ENCODE measurements around the gene SKAP1.

Gene SKAP1

DNA sequence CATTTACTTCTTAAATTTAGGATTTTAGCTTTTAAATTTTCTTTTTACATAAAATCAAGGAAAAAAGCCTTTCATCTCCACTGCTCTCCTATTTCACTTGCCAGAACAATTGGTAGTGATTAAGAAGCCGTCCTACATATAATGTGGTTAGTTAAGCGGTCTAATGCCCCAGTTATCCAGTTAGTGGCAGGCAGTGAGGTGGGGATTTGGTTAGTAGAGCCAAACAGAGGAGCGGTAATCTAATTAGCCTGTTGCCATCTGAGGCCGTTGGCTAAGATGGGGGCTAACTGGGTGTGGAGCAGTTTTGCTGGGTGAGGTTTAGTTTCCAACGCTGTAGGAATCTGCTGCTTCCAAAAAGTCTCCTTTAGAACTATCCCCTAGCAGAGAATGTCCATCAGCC lies 300.0 kb downstream of the SKAP1 start:
- no peak for DNase-seq

DNA sequence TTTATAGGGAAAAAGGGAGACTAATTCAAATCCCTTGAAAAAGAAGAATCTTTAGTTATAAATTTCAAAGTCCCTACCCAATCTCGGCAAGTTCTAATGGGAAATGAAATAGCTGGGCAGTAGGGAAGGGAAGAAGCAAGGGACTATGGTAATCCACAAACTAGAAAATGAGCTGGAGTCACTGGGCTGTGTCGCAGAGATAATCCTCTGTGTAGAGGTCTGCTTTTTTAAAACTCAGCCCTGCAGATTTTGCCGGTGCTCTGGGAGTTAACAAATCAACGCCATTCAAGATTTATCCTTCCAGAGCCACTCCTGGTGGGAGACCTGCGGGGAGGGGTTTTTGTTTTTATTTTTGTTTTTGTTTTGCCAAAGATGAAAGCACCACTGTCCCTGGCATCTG lies 301.6 kb downstream of the SKAP1 start:
- no peak for DNase-seq

DNA sequence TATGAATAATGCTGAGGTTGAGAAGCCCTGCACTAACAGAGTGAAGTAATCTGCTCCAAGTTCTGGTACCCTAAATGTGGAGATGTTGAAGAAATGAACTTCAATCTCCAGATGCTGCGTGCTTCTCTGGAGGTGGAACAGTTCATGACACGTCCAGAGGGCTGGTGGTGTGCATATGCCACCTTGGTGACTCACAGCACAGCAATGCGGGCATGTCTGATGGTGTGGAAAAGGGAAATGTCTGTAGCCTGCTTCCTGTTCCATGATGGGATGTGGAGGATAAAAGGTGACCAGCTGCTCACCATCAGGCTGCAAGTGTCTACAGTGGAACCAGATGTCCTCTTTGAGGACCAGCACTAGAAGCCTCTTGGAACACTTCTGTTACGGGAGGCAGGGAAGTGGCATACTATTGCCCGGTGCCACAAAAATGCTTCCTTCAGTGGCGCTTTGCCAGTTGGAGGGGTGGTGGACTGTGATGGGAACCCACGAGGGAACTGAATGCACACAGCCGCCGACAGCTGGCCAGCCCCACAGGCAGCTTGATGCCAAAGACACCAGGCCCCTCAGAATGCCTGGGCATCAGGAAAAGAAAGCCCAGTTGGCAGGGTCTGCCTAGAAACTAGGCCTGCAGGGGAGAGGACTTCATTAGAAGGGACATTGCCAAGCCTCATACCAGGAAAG lies 302.5 kb downstream of the SKAP1 start:
- DNase-seq, result no peak

DNA sequence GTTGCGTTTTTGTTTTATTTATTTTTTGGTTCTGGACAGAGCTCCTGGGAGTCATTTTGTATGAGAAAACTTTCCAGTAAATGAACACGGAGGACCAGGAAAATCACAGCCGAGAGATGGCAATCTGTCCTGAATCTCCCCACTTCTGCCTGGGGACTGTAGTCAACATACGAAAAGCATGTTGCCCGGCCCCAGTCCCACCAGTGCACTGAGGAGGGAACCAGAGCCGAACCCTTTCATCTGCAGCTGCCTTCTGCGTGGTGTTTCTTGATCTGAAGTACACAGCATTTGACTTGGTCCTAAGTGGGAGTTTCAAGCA lies 303.5 kb downstream of the SKAP1 start:
- no peak for DNase-seq

DNA sequence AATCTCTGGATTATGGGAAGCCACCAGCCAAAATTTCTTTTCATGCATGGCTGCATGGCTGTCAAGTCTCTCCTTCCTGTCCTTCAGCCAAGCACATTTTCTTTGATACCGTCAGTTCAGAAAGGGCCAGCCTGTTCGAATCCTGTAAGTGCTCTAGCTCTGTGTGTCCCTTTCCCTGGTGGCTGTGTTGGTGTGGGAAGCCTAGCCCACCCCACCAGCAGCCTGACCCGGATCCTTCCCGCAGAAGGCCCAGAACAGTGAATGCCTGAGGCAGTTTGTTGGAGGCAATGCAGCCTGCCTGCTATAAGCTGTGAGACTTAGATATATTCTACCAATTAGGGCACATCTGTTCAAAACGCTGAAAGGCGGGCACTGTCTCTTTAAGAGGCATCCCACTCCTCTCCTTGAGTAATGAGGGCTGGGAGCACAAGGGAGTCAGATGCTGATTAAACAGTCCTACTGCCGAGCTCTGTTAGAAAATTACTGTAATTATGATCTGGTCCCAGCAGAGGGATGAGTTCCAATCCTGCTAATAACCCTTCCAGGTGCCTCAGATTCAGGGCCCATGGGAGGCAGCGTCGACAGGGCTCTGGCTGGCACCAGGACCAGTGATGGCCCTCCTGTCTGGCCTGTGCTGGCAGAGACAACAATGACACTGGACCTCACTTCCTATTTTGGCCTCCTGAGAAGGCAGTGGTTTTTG lies 304.0 kb downstream of the SKAP1 start:
- no peak for DNase-seq

DNA sequence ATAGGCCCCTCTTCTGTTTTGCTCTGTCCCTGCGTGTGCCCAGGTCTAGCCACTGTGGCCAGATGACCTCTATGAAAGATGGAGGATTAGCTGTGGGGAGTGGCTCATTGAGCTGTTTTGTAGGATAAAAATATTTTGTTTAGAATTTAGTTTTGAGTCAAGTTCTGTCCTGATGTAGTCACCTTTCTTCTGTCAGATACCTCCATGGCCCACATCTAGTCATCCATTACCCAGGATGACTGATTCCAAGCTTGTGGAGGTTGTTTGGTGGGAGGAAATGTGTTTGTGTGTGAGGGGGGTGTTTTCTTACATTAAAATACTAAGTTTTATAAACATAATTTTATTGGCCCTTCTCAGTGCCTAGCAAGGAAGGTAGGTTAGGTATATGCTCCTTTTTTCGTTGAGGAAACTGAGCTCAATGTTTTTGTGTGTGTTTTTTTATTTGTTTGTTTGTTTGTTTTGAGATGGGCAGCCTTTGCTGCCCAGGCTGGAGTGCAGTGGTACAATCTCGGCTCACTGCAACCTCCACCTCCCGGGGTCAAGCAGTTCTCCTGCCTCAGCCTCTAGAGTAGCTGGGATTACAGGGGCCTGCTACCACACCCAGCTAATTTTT lies 306.1 kb downstream of the SKAP1 start:
- DNase-seq, result no peak

DNA sequence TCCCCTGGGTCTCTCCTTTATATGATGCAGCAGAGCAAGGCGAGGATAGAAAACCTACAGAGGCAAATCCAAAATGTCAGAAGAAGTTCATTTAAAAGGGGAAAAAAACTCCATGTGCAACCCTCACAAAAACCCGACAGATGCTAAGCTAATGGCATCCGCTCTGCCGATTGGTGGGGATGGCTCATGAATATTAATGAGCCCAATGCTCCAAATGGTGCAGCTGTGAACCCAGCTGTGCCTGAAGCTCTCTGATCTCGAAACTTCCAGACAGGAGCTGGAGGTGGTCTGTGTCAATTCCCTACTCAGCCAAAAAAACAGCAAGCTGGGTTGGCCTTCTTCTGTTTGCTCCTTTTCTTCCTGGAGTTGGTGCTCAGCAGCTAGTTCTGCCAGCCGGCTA lies 306.9 kb downstream of the SKAP1 start:
- DNase-seq, result no peak

DNA sequence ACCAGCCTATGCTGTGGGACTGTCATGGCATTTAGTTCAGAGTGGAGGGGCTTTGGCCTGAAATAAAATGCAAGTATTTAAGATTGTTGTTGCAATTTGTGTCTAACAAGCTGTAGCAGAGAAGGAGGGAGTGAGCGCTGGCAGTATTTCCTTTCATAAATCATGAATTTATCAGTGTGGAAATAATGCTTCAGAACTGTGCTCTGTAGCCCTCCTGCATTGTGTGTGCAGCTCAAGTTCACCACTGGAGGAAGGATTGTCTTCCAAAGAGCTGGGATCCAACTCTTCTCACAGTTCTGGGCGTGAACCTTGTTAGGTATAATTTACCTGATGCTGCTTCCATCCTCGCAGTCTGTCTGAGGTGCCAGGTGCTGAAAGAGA lies 307.4 kb downstream of the SKAP1 start:
- no peak for DNase-seq

DNA sequence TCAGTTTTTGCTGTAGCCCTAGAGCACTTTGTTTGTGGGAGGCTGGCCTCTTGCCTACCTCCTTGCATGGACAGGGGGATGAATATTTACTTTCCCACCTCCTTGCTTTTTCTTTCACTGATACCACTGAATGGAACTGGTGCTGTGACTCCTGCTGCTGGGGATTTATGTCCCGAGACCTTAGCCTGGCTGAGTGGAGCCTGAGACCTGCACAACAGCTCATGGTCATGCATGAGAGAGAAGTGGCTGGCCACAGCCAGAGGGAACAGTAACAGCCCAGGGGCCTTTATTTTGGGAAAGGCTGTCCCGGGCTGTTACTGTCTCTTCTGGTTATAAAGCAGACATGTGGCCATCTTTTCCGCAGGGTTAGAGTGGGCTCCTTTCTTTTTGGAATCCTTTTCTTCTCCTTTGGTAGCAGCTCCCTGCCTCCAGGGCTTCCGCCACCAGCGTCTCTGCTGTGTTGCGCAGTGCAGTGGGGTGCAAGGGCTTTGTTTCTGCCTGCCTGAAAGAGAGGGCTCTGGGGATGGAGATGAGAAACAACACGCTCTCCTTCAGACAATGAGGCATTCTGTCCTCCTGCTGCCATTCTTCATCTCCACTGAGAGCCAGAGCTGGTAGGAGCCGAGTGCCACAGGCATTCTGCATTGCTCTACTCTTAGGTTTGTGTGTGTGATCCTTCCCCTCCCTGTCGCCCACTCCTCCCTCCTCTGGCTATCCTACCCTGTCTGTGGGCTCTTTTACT lies 307.9 kb downstream of the SKAP1 start:
- DNase-seq, result no peak

DNA sequence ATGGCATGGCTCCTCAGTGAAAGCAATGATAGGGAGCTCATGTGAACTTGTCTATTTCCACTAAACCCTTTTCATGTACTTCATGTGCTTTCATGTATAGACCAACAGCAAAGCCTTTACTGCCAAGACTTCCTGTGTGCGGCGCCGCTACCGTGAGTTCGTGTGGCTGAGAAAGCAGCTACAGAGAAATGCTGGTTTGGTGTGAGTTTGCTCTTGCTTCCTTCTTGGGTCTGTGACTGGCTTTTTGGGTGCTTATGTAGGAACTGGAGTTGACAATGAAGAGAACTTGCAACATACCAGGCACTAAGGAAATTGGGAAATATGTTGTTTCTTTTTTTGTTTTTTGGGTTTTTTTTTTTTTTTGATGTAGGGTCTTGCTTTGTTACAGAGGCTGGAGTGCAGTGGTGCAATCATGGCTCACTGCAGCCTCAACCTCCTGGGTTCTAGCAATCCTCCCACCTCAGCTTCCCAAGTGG lies 316.8 kb downstream of the SKAP1 start:
- peak; percentile 56 for DNase-seq

DNA sequence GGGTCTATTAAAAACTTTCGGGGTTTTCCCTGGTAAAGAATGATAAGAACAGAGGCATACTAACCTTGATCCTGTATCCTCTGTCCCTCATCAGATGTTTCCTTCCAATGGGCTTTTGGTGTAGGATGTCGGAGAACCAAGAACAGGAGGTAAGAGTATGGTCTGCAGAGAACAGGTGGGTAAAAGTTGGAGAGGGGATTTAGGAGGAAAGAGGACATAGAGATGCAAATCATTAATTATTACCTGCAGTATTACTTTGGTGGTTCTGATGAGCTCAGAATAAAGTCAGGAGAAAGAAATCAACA lies 318.1 kb downstream of the SKAP1 start:
- DNase-seq, result no peak

DNA sequence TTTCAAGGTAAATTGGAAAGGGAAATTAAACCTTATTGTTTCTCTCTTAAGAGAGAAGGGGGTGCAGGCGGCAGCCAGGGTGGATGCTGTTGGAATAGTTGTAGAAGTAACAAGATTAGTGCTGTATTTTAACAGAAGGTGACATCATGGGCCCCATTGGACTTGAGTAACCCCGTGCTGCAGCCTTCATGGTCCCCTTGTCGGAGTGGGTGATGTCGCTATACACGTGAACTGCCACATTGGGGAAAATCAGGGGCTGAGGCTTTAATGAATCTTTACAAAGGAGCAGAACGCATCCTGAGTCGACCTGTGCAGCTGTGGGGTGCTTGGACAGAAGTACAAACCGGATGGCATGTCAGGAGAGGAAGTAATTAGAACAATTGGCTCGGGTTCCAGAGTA lies 319.3 kb downstream of the SKAP1 start:
- no peak for DNase-seq

DNA sequence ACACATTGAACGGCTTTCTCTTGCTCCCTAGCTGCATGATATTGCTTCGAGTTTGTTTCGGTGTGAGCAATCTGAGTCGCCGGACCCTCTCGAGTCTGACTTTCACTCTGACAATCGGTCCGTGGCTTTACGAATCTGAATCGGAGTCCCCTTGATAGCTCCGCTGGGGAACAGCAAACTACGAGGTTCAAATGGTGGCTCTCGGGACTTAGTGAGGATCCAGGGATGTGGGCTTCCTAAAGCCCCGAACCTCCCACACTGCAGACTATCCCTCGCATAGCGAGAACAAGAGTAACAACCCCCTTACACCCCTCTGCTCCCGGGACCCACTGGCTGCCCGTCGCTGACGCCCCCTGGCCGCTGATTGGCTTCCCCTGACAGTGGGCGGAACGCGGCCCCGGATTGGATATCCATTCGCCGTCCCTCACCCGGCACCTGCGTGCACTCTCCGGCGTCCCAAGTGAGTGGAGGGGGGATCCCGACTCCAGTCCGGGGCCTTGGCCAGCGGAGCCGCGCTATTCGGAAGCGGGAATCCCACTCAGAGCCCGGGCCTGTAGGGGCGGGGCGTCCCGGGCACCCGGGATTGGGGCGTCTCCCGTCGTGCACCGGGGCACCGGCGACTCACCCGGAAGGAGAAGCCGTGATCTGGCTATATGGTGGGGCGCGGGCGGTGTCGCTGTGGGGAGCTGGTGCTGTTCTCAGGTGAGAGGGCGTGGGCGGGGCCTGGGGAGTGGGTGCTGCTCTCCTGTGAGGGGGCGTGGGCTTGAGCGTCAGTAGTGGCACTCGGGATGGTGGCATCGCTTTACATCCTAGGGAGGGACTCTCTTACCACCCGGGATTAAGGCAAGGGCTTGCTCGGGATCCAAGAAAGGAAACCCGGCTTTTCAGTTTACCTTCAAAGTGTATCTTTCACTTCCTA lies 322.6 kb downstream of the SKAP1 start, which contains the start of gene SNX11:
Gene SNX11, plus strand, starts transcription at position 630 of the 919 bp plus-strand sequence. CDS start 4,278 bp downstream, outside the sequence.
- peak; percentile 93 for DNase-seq

DNA sequence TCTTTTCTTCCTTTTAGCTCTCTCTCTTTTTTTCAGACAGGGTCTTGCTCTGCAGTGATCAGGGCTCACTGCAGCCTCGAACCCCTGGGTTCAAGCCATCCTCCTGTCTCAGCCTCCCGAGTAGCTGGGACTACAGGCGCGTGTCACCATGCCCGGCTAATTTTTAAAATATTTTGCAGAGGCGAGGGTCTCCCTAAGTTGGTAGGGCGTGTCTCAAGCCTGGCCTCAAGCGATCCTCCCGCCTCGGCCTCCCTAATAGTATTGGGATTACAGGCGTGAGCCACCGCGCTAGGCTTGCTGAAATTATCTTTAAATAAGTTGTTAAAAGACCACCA lies 323.2 kb downstream of the SKAP1 start:
- no peak for DNase-seq

DNA sequence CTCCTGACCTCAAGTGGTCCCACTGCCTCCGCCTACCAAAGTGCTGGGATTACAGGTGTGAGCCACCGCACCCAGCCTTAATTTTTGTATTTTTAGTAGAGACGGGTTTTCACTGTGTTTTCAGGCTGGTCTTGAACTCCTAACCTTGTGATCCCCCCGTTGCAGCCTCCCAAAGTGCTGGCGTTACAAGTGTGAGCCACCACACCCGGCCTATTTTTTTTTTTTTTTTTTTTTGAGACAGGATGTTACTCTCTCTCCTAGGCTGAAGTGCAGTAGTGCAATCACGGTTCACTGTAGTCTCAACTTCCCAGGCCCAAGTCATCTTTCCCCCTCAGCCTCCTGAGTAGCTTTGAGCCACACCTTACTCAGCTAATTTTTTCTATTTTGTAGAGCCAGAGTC lies 325.6 kb downstream of the SKAP1 start:
- DNase-seq, result no peak

DNA sequence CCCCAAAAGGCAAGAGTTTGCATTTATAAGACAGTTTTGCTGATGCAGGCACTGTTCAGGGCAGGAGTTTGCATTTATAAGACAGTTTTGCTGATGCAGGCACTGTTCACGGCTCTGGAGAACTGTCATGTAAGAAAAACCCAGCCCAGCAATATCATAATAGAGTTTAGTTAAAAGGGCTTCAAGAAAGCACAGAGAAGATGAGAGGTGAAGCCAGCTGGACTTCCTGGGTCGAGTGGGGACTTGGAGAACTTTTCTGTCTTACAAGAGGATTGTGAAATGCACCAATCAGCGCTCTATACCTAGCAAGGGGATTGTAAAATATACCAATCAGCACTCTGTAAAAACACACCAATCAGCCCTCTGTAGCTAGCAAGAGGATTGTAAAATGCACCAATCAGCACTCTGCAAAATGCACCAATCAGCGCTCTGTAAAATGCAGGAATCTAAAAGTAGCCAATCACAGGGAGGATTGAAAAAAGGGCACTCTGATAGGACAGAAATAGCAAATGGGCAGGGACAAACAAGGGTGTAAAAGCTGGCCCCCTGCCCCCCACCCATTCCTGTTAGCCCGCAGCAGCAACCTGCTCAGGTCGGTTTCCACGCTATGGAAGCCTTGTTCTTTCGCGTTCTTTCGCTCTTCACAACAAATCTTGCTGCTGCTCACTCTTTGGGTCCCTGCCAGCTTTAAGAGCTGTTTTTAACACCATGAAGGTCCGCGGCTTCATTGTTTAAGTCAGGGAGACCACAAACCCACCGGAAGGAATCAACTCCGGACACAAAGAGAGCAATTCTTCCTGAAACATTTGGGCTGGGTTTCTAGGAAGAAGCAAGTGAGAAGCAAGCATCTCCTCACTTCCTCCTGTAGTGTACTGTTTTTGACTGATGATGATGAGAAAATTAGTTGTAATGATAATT lies 327.0 kb downstream of the SKAP1 start:
- DNase-seq, result peak; percentile 51

DNA sequence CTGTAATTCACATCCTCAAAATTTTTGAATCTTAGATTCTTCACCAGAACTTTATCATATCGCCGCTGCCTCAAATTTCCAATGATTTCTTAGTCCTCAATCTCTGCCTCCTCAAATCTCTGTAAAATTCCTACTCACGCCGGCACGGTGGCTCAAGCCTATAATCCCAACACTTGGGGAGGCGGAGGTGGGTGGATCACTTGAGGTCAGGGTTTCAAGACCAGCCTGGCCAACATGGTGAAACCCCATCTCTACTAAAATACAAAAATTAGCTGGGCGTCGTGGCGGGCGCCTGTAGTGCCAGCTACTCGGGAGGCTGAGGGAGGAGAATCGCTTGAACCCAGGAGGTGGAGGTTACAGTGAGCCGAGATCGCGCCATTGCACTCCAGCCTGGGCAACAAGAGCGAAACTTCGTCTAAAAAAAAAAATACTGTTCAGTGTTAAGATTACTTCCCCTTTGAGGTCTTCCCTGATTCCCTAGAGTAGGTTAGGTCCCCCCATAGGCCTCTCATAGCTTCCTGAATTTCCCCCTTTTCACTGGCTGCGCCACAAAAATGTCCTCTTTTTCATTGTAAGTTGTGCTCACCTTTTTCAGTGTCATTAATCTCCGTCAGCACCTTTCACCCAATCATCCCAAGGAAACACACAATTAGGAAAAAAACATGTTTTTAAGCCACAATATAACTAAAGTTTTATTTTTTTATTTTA lies 327.8 kb downstream of the SKAP1 start:
- no peak for DNase-seq

DNA sequence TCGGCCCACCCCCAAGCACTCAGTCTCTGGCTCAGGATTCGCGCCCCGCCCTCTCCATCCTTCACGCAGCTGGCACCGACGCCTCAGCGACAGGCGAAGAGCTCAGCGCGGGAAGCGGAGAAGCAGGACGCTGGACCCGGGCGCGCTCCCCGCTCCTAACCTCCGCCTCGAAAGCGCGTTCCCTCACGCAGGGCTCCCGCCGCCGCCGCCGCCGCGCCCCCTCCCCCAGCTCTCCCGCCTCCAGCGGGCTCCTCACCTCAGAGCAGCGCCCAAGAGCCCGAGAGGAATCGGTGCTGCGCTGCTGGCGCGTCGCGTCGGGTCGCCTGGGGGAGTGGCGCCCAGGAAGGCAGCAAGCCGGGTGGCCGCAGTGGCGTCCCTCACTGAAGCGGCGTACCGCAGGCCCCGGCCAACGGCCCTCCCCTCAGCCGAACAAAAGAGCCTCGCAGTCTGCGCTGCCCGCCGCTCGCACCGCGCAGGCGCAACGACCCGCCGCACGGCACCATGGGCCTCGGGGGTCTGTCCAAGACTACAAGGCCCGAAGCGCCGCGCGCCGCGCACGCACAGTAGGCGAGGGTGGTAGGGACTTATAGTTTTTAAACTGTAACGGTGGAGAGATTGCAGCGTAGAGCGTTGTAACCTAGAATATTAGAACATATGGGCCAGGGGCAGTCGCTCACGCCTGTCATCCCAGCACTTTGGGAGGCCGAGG lies 328.8 kb downstream of the SKAP1 start, which contains the start of gene CBX1:
Gene CBX1, minus strand, starts transcription at position 467 of the 709 bp plus-strand sequence. CDS start 24,474 bp downstream, outside the sequence.
- DNase-seq, result peak; percentile 94

DNA sequence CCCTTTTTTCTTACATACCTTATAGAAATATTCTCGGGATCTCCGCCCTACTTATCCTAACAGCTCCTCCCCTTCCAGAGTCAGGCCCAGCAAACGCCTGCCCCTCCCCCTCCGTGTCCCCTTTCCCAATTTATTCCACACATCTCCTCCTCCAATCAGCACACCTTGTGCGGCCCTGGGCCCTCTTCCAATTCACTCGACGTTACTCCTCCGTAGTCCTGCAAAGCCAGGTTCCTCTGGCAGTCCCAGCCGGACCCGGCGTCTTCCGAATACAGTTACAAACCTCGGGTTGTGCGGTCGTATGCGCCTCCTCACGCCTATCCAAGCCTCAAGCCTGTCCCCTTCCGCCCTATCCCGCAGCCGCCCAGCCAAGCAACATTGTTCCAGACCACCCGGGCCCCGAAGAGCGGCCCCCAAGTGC lies 329.4 kb downstream of the SKAP1 start:
- no peak for DNase-seq

DNA sequence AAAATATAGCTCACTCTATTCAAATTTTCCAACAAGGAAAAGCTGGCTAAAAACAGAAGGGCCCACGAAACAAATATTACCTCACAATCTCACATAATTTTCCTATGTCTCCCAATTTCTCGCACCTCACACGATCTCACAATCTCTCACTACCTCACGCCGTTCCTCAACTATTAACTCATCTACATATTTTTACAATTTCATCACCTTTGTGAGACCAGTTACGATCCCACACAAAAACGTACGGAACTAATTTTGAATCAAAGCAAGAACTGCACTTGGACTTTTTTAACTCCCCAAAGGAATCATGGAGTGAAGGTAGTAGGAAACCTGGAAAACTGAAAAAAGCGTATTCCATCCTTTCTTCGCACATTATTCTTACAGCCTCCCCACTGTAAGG lies 329.9 kb downstream of the SKAP1 start:
- DNase-seq, result no peak
